WTC11 (cell line): ENCODE data around the gene MSLN.

ENCODE experiments used
- CTCF ChIP-seq: fragments of 200-600 bp; IDR thresholded peaks from 2 replicates; pipeline ENCODE4 v1.8.0; 2022; ENCODE audit warnings: antibody characterized with exemption
- ESRRA ChIP-seq: sonication (generic); formaldehyde crosslinking; IDR thresholded peaks from 2 replicates; pipeline ENCODE4 v1.8.1; 2022; ENCODE audit warnings: mild to moderate bottlenecking, missing genetic modification reagents, borderline replicate concordance
- FOXP1 ChIP-seq: sonication (generic); formaldehyde crosslinking; IDR thresholded peaks from 2 replicates; pipeline ENCODE4 v1.8.0; 2022; ENCODE audit warnings: missing genetic modification reagents, mild to moderate bottlenecking, moderate library complexity, borderline replicate concordance
- FOXP4 ChIP-seq: sonication (generic); formaldehyde crosslinking; IDR thresholded peaks from 2 replicates; pipeline ENCODE4 v1.8.0; 2022; ENCODE audit warnings: mild to moderate bottlenecking, missing genetic modification reagents
- MAX ChIP-seq: sonication (generic); formaldehyde crosslinking; IDR thresholded peaks from 2 replicates; pipeline ENCODE4 v1.8.0; 2022; ENCODE audit warnings: mild to moderate bottlenecking, missing genetic modification reagents
- MXD4 ChIP-seq: fragments of 250-450 bp; sonication (Bioruptor Pico); IDR thresholded peaks from 2 replicates; pipeline ENCODE4 v1.8.0; 2021; ENCODE audit warnings: mild to moderate bottlenecking, moderate library complexity, borderline replicate concordance
- ZSCAN18 ChIP-seq: fragments of 250-450 bp; sonication (Bioruptor Pico); IDR thresholded peaks from 2 replicates; pipeline ENCODE4 v2.1.2; 2022; ENCODE audit warnings: mild to moderate bottlenecking, moderate library complexity
- TF ChIP-seq, protein P1 (sequence below): sonication (generic); formaldehyde crosslinking; IDR thresholded peaks from 2 replicates; pipeline ENCODE4 v1.8.1; 2022; ENCODE audit warnings: missing genetic modification reagents, borderline replicate concordance

- TF ChIP-seq MXD4 (no peak), CTCF (no peak), FOXP1 (CRISPR knock-in tag) (no peak), ZSCAN18 (CRISPR knock-in tag) (no peak), ESRRA (CRISPR knock-in tag) (no peak), MAX (CRISPR knock-in tag) (no peak), FOXP4 (CRISPR knock-in tag) (no peak)
- TF ChIP-seq, protein P1, sequence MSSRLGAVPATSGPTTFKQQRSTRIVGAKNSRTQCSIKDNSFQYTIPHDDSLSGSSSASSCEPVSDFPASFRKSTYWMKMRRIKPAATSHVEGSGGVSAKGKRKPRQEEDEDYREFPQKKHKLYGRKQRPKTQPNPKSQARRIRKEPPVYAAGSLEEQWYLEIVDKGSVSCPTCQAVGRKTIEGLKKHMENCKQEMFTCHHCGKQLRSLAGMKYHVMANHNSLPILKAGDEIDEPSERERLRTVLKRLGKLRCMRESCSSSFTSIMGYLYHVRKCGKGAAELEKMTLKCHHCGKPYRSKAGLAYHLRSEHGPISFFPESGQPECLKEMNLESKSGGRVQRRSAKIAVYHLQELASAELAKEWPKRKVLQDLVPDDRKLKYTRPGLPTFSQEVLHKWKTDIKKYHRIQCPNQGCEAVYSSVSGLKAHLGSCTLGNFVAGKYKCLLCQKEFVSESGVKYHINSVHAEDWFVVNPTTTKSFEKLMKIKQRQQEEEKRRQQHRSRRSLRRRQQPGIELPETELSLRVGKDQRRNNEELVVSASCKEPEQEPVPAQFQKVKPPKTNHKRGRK (CRISPR knock-in tag), result no peak
These were observed 25.3 kb upstream of the MSLN start for GRCh38 chr16:734981-735881.
